GM19240 (cell line): ENCODE results near the gene C10orf90.

Experiments used
- DNase-seq: peaks from one replicate; pipeline ENCODE4 v3.0.0; 2011; ENCODE audit warnings: low spot score; ENCODE audit not compliant: insufficient read length

Gene C10orf90

DNA sequence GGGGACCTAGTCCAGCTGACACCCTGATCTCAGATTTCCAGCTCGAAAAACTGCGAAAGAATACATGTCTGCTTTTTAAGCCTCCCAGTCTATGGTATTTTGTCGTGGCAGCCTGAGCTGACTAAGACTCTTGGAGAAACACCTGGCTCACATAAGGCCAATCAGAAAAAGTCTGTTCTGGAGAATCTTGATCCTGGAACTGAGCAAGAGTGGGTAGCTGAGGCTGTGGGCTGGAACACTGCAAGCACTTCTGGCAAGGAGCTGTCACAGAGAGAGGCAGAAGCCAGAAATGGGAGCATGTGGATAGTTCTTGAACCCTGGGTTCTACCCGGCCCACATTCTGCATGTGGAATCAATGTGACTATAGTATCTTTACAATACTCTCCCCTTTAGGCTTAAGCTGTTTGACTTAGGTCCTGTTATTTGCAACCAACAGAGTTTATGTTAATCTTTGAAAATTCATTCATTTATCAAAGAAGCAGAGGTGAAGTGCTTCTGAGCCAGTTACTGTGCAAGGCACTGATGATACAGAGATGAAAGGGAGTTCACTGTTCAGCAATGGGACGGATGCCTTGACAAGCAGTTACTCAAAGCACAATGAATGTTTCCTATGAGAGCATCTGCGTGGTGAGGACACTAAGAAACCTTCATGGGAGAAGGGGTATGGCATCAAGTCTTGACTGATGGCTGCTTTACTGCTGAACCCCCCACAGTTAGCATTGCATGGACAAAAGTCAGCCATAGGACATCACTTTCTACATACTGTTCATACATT lies 4.4 kb upstream of the C10orf90 start:
- DNase-seq = no peak

DNA sequence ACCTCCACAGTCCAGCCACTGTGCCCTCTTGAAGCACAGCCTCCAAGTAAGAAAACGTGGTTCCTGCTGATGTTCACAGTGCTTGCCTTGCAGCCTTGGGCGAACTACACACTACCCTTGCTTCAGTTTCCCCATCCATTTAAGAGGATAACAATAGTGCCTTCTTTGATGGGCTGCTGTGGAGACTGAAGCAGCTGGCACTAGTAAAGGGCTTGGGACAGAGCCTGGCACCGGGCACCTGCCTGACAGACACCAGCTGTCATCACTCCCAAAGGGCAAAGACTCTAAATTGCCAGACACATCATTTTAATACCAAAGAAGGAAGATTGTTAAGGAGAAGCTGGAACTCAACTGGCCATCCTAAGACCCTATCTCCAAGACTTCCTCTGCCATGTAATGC lies 3.1 kb upstream of the C10orf90 start:
- no peak for DNase-seq

DNA sequence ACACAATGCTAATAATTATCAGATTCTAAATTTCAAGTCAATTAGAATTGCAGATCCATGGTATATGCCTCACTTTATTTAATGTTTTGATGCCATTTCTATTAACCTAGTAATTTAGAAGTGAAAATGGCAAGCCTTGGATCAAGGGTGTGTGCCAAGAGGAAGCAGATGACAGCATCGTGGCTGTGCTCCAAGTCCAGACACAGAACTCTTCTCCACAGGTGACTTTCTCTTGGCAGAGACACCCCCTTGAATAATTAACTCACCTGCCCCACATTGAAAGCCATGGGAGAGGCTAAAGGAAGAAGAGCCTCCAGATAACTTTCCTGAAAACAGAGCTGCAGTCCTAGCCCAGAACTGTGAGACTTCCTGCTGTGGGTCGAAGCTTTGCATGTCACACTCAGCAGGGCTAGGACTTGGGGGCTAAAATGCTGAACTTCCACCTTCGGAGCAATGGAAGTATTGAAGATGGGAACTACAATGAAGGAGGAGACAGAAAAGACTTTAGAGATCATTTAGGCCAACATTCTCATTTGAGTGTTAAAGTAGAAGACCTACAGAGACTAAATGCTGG lies 996 bp upstream of the C10orf90 start:
- DNase-seq = no peak

DNA sequence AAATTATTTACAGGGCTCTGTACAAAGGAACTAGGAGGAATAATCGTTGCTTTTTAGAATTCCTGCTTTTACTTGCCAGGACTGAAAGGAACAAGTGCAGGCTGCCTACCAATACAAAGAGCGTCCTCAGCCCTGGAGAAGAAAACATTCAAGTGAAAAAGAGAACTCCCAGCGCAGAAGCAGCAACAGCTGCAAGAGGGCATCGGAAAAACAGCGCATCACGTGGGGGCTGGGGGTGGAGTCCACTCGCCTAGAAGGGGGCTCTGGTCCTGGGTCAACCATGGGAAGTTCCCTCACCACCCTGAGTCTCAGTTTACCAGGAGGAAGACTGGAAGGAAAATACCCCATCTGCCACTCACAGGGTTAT lies 385 bp upstream of the C10orf90 start:
- DNase-seq = no peak

DNA sequence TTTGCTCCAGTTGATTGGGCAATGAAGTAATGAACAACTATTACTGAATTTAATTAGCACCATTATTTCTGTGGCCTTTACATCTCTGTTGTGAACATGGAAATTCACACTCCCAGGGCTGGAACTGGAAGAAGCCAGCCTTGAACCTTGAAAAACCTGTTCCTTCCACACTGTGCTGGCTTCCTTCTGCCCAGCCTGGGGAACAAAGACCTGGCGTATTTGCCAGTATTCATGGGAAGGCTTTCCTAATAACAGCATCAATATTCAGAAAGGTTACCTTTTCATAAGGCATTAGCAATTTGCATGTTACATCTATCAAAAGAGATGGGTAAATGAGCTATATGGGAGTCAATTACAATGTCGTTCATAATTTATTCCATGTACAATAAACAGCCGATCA lies 1.3 kb downstream of the C10orf90 start:
- DNase-seq = no peak

DNA sequence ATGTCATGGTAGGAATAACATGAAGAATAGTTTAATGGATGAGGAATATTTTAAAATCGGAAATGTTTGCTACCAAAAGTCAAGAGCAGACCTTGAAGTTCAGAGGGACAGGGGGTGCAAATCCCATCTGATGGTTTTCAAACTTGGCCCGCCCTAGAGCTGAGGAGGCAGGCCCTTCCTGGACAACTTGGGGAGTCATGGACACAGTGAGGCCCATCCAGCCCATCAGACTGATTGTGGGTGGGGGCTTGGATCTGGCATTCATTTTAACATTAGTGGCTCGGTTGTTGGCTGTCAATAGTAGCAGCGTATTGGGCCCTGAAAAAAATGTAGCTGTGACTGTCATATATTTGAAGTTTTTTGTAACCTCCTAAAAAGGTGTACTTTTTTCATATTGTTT lies 2.0 kb downstream of the C10orf90 start:
- no peak for DNase-seq

DNA sequence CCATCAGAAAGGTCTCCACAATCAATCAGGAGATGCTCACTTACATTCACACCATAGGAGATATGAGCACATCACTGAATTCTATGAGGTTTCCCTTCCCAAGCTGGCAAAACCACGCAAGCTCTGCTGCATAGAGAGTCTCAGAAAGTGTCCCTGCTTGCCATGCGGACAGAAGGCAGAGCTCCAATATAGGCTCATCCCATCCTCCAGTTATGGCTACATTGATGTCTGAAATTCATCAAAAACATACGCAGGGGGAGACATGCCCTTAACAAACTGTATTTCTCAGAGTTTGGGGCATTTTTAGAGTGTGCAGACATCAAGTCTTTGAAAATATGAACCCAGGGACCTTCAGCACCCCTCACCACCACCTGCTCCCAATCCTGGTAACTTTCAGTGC lies 2.9 kb downstream of the C10orf90 start:
- no peak for DNase-seq

DNA sequence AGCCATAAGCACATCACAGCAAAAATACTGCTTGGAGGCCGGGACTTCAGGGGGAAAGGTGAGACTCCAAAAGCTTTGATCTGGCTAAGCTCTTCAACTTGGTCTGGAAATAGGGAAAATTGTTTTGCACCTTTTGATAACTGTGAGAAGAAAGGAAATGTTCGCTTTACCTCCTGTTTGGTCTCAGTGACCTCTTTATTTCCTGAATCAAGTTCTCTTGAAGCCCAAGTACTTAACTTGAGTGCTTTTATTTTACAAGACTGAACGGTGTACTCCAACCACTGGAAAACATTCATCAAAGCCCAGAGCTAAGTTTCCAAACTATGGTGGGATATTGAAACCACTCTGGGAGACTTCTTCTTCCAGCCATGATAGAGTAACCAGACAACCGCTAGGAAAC lies 5.3 kb downstream of the C10orf90 start:
- no peak for DNase-seq

DNA sequence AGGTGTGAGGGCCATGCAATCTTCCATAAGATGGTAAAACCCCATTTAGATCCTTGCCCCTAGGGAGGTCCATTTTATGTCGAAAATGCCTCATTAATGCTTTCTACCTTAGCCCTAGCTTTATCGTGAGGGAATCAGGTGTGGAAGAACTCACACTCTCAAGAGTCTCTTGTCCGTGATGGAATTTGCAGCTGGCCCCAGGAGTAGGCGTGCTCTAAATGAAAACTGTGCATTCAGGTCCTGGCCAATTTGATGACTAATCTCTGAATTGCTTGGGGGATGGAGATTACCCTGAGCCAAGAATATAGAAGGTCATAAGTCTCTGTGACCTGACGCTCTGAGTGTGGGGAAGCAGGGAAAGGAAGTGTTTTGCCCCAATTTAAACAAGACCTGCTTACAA lies 6.6 kb downstream of the C10orf90 start:
- DNase-seq = no peak

DNA sequence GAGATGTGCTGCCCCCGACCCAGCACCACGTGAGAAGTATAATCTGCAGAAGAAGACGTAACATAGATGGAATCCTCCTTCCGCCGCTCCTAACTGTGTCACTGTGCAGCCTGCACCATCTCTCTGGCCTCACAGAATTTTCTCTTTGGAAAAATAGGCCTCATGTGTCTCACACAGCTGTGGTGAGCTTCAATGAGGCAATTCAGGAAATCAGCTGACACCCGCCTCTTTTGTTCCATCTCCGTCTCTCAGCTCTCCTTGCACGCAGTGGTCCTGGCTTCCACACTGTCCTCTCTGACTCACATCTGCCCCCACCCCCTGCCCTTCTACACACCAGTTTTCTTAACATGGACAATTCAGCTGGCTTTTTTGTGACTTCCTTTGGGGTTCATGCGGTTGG lies 7.2 kb downstream of the C10orf90 start:
- no peak for DNase-seq

DNA sequence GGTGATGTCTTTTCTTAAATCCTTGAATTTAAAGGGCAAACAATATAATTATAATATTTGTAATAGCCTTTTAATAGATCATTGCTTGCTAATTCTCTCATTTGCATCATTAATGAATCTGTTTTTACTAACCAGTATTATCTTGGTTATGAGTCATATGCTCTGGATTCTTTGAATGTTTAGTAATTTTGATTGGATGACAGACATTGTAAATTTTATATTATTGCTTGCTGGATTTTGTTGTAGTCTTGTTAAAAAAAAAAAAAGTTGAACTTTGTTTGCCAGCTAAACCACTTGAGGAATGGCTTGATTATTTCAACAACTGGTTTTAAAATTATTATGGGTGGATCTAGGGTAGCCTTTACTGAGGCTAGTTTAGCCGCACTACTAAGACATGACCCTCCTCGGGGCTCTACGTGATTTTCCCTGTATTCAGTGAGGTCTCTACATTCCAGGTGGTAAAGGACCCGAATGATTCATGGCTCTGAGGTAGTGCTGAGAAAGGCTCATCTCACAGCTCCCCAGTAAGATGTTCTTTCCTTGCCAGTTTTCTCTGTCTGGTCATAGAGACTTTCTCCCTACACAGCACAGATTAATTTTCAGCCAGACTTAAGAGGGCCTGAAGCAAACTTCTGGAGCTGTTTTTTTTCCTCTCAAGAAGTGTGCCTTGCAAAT lies 8.5 kb downstream of the C10orf90 start:
- DNase-seq = no peak

DNA sequence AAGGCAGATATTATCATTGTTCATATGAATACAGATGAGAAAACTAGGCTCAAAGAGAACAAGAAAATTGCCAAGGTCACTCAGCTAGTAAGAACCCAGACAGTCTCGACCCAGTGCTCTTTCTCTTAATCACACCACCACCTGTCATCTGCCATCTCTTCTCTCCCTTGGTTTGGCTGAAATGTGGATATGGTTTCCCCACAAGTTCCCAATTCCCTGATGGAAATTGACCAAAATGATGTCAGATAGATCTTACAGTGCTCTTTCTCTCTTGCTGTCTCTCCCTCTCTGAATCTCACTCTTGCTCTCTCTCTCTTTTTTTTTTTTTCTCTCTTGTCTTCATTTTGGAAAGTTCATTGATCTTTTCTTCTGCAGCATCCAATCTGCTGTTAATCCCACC lies 9.1 kb downstream of the C10orf90 start:
- DNase-seq = no peak

DNA sequence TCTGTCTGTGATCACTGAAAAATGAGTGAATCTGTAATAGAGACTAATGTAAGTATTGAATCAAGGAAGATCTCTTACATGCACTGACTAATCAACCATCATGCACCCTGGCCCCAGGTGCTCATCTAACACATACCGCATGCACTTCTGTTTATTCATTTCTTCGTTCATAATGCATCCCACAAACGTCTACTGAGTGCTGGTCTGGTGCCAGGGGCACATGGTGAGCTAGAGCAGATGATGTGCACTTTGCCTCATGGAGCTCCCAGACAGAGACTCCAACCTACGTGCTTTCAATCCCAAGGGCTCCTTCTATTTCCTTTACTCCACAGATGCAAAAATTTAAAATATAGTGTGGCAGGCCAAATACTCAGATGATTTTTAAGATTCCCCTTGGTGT lies 10.7 kb downstream of the C10orf90 start:
- DNase-seq = no peak

DNA sequence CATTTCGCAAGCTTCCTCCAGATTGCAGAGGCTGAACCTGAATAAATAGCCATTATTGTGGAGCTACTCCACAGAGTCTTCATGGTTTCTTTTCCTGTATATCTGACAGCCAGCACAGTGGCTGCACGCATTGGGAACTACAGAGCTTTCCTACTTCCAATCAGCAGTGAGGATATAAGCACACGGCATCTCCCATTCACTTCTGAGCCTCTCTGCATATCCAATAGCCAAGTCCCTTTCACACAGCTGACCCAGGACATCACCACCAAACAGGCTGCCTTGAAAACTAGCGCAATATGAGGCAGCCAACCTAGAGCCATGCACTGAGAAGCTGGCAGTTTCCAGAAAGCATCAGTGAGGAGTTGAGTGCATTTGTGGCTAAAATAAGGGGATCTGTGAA lies 11.6 kb downstream of the C10orf90 start:
- no peak for DNase-seq

DNA sequence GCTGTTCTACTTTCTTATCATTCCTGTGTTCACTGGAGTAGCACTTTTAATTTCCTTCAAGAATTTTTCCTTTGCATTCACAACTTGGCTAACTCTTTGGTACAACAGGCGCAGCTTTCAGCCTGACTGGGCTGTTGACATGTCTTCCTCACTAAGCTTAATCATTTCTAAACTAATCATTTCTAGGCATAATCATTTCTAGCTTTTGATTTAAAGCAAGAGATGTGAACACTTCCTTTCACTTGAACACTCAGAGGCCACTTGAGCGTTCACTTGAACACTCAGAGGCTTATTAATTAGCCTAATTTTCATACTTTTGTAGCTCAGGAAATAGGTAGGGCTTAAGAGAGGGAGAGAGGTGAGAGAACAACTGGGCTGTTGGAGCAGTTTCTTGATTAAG lies 15.9 kb downstream of the C10orf90 start:
- no peak for DNase-seq

DNA sequence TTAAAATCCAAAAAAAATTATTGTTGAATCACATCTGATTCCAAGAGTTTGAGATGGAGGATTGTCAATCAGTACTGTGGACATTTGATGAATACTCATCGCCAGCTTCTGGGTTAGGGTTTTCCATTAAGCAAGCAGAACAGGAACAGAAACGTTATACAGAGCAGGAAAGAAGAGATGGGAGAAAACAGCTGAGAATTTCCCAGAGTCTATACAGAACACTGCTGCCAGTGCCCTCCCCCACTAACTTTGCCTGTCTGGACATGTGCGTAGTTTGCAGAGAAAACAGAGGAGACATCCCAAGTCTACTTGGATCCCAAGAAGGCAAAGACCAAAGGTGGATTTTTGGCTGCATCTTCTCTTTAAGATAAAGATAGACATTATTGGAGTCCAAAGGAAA lies 19.0 kb downstream of the C10orf90 start:
- no peak for DNase-seq

DNA sequence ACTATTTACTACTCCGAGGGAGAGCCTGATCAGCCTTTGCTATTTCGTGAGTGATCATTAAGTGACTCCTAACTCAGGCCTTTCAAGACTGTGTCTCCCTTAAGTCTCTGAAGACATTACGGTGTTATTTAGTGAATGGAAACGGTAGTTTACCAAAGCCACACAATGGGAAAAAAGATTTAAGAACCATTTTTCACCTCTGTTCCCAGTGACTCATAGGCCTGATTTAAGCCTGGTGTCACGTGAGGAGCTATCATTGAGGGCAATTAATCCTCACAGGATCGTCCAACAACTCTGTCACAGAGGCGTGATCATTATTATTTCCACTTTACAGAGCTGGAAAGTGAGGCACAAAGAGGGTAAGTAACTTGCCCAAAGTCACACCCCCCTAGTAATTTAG lies 20.3 kb downstream of the C10orf90 start:
- no peak for DNase-seq

DNA sequence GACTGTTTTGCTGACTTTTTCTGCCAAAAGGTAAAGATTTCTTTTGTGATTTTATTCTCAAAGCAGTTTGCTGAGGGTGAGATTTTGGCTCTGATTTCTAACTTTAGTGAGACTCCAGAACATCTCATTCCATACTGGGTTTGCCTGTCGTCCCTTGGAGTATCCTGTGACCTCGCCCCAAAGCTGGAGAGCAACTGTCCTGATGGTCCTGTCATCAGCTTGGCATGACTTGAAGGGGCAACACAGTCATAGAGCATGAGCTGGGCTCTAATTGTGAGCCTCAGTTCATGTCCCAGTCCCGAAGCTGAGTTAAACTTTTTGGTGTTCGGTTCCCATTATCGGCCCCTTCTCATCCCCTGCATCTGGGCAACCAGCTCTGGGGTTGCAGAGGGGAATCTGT lies 23.4 kb downstream of the C10orf90 start:
- no peak for DNase-seq

DNA sequence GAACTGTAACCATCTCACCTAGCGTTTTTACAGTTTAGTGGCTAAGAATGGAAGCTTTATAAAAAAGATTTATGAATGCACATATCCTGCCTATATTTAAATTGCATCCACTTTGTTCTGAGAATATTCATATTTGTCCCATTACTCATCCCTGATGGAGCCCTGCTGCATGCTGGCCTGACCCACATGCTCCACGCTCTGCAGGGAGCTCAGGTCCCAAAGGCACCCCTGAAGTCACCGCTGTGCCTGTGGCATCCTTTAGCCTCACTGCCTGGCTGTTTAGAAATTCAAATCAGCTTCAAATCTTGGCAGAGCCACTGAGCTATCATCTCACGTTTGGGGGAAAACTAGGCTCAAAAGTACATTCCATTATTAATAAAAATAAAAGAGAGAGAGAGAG lies 24.4 kb downstream of the C10orf90 start:
- no peak for DNase-seq

DNA sequence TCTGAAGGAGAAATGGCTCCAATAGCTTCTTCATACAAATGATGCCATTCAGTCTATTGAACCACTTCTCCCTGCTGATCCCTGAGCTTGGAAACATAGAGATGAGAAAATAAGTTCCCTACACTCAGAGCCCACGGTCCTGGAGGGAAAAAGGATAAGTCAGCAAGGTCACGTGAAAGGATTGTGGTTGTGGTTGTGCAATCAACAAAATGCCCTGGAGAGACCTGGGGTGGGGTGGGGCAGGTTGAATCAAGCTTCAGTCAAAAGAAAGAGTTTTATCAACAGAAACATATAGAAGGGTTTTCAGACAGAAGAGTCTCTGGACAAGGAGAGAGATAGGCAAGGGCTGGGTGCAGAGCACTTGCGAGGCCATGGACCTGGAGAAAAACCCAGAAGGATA lies 30.1 kb downstream of the C10orf90 start:
- DNase-seq = no peak

DNA sequence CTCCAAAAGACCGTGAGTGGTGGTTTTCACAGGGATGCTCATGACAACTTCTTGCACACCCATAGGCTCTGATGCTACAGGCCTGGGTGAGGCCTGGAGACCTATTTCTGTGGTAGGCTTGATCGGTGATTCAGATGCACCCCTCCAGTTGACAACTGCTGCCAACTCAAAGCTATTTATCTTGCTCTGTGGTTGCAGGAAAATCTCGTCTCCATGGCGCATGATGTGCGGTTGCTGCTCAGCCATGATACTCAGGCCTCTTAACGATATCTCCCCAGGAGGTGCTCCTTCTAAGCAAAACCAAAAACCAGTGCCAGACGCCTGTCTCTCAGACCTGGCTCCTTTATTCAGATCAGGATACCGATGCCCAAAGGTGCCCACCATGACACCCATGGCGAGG lies 31.4 kb downstream of the C10orf90 start:
- DNase-seq = no peak

DNA sequence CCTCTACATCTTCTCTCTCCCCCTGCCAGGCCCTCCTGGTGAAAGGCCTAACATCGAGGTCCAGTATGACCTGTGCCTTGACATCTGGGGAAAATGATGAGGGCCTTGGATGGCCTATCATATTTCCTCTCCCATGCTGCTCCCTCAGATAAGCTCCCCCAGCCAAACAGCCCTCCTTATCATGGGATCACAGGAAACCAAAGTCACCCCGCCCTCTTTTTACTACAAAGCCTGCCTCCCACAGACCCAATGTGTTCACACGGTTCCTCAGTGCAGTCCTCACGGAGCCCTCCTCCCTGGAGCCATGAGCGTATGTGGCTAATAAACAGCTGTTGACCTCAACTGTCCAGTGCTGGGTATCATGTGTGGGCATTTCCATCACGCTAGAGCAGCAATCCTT lies 32.0 kb downstream of the C10orf90 start:
- DNase-seq = no peak

DNA sequence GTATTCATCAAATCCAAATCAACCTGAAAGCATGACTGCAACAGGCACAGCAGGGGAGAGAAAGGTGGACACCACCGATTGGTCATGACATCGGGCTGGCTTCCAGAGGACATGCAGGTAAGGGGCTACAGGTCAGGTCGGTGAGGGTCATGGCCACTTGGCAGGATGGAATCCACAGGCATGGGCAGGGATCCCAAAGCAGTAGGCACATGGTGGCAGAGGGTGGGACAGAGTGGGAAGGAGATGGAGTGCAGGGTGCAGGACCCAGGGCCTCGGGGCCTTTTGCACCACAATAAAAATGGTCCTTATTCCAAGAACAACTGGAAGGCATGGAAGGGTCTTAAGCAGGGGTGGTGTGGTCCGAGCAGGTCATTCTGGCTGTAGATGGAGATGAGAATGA lies 33.0 kb downstream of the C10orf90 start:
- no peak for DNase-seq
